Fibroblast of villous mesenchyme (primary cell): ENCODE measurements around the gene MCF2L2. TPM values are rescaled to one million over a fixed set of nuclear protein-coding genes. Genes with fewer than 3 reads are reported as not detected.
A peak's percentile ranks its signal among the peaks of the same experiment; 100 is the strongest.

Experiments used
- DNase-seq: peaks from one replicate; pipeline ENCODE4 v3.0.0-alpha.2; 2010; ENCODE audit warnings: low read depth
- H3K4me3 ChIP-seq: 2 replicates; pipeline ENCODE4 v1.5.1; 2011; ENCODE audit warnings: low read depth, mild to moderate bottlenecking, low read length
- CTCF ChIP-seq: IDR thresholded peaks from 2 replicates; pipeline ENCODE4 v1.5.1; 2012; ENCODE audit warnings: low read depth, mild to moderate bottlenecking, low read length; ENCODE audit not compliant: insufficient read depth
- total RNA-seq: library from RNA; depleted of rRNA; stranded (reverse); fragments of >200 nt; gene quantifications from 2 replicates; pipeline ENCODE4 v1.2.3, GENCODE V29; 2012

The MCF2L2 gene
- total RNA-seq, 1 donor: 0.43 TPM

GRCh38 chr3:183410759-183411158, 17.7 kb downstream of the MCF2L2 start:
- no peak for DNase-seq
- TF ChIP-seq CTCF: no peak
- no peak overlapping the region for H3K4me3 ChIP-seq

GRCh38 chr3:183410280-183410679, 18.1 kb downstream of the MCF2L2 start:
- TF ChIP-seq CTCF: no peak
- no peak overlapping the region for H3K4me3 ChIP-seq
- DNase-seq: no peak

- H3K4me3 ChIP-seq: no peak overlapping the region
- TF ChIP-seq CTCF: no peak
- no peak for DNase-seq
These were observed 19.2 kb downstream of the MCF2L2 start for GRCh38 chr3:183409219-183409618.

- DNase-seq: no peak
- H3K4me3 ChIP-seq: no peak overlapping the region
- TF ChIP-seq CTCF: no peak
These were observed 26.7 kb downstream of the MCF2L2 start for GRCh38 chr3:183401678-183402077.

- no peak overlapping the region for H3K4me3 ChIP-seq
- TF ChIP-seq CTCF: no peak
- DNase-seq: no peak
These were observed 28.1 kb downstream of the MCF2L2 start for GRCh38 chr3:183400352-183400751.

- TF ChIP-seq CTCF: no peak
- DNase-seq: no peak
- H3K4me3 ChIP-seq: no peak overlapping the region
These were observed 31.6 kb downstream of the MCF2L2 start for GRCh38 chr3:183396662-183397391.

GRCh38 chr3:183394150-183394549, 34.3 kb downstream of the MCF2L2 start:
- no peak overlapping the region for H3K4me3 ChIP-seq
- DNase-seq: peak; percentile 42
- TF ChIP-seq CTCF: no peak
